Neutrophil (primary cell): ENCODE measurements around the gene CXCL16.

Experiments
- H3K27ac ChIP-seq: fragments of 200-600 bp; sonication (generic); 2 replicates; pipeline ENCODE4 v1.5.1; 2016; ENCODE audit warnings: mild to moderate bottlenecking, moderate library complexity
- H3K27me3 ChIP-seq: fragments of 200-600 bp; sonication (generic); 2 replicates; pipeline ENCODE4 v1.6.0; 2016; ENCODE audit warnings: mild to moderate bottlenecking
- H3K36me3 ChIP-seq: fragments of 200-600 bp; sonication (generic); 2 replicates; pipeline ENCODE4 v1.5.1; 2017
- H3K4me1 ChIP-seq, 2 experiments: fragments of 200-600 bp in 1 of 2; sonication (generic) in 1 of 2; 1 replicate in 1 of 2; 2 replicates in 1 of 2; pipeline versions ENCODE4 v1.5.1 to v1.6.1; 2013 to 2016; ENCODE audit warnings: low read depth in 1 of 2, low read length in 1 of 2, mild to moderate bottlenecking in 1 of 2, moderate library complexity in 1 of 2; ENCODE audit not compliant: control insufficient read depth in 1 of 2, insufficient read depth in 1 of 2
- H3K4me3 ChIP-seq, 2 experiments: fragments of 200-600 bp in 1 of 2; sonication (generic) in 1 of 2; 1 replicate in 1 of 2; 2 replicates in 1 of 2; pipeline ENCODE4 v1.5.1; 2013 to 2016; ENCODE audit warnings: low read depth in 1 of 2, low read length in 1 of 2, mild to moderate bottlenecking in 1 of 2, moderate library complexity in 1 of 2
- H3K9me3 ChIP-seq: fragments of 200-600 bp; sonication (generic); 2 replicates; pipeline ENCODE4 v1.5.1; 2016
- CTCF ChIP-seq: fragments of 200-600 bp; sonication (generic); IDR thresholded peaks from 2 replicates; pipeline ENCODE4 v1.5.1; 2016; ENCODE audit warnings: antibody characterized with exemption

The CXCL16 gene

GRCh38 chr17:4766201-4766600, 26.5 kb upstream of the CXCL16 start:
- no peaks in the 10 kb centered on the region for H3K9me3 ChIP-seq
- H3K27me3 ChIP-seq = peaks cover 4% of the 10 kb centered on the region
- no peaks in the 10 kb centered on the region for H3K36me3 ChIP-seq
- no peak for TF ChIP-seq CTCF
- peaks cover 29 to 31% of the 10 kb centered on the region in 2 experiments for H3K4me1 ChIP-seq
- no peak overlapping the region for H3K4me3 ChIP-seq
- peak overlapping the region; percentile 77 for H3K27ac ChIP-seq

- peaks cover 29 to 31% of the 10 kb centered on the region in 2 experiments for H3K4me1 ChIP-seq
- peaks cover 11% of the 10 kb centered on the region for H3K27me3 ChIP-seq
- no peaks in the 10 kb centered on the region for H3K36me3 ChIP-seq
- no peaks in the 10 kb centered on the region for H3K9me3 ChIP-seq
- no peak overlapping the region for H3K4me3 ChIP-seq
- H3K27ac ChIP-seq = peak overlapping the region; percentile 77
- TF ChIP-seq CTCF = peak; percentile 50
Measured at GRCh38 chr17:4764595-4764994, 24.9 kb upstream of the CXCL16 start.

- no peak overlapping the region for H3K27ac ChIP-seq
- no peak for TF ChIP-seq CTCF
- H3K9me3 ChIP-seq = no peaks in the 10 kb centered on the region
- no peak overlapping the region for H3K4me3 ChIP-seq
- H3K36me3 ChIP-seq = no peaks in the 10 kb centered on the region
- peaks cover 9% of the 10 kb centered on the region in 2 experiments for H3K4me1 ChIP-seq
- peaks cover 44% of the 10 kb centered on the region for H3K27me3 ChIP-seq
Measured at GRCh38 chr17:4759776-4760236, 20.1 kb upstream of the CXCL16 start.

GRCh38 chr17:4753392-4753791, 13.7 kb upstream of the CXCL16 start:
- no peak for TF ChIP-seq CTCF
- Histone ChIP-seq H3K9me3 (no peaks in the 10 kb centered on the region), H3K4me1 (peaks cover 2 to 7% of the 10 kb centered on the region in 2 experiments), H3K27ac (no peak overlapping the region), H3K4me3 (no peak overlapping the region), H3K27me3 (peaks cover 94% of the 10 kb centered on the region), H3K36me3 (no peaks in the 10 kb centered on the region)

- TF ChIP-seq CTCF = no peak
- Histone ChIP-seq H3K27ac (no peak overlapping the region), H3K27me3 (peaks cover 97% of the 10 kb centered on the region)
Measured at GRCh38 chr17:4751932-4752331, 12.2 kb upstream of the CXCL16 start.

GRCh38 chr17:4750606-4751005, 10.9 kb upstream of the CXCL16 start:
- H3K27me3 ChIP-seq = peaks cover 100% of the 10 kb centered on the region

More at GRCh38 chr17:4751932-4752331, 12.2 kb upstream of the CXCL16 start:
- Histone ChIP-seq H3K9me3 (no peaks in the 10 kb centered on the region), H3K4me3 (no peak overlapping the region), H3K36me3 (no peaks in the 10 kb centered on the region), H3K4me1 (peaks cover 9 to 10% of the 10 kb centered on the region in 2 experiments)

More at GRCh38 chr17:4750606-4751005, 10.9 kb upstream of the CXCL16 start:
- no peaks in the 10 kb centered on the region for H3K36me3 ChIP-seq
- no peaks in the 10 kb centered on the region for H3K9me3 ChIP-seq
- no peak overlapping the region for H3K27ac ChIP-seq
- H3K4me3 ChIP-seq = no peak overlapping the region
- peaks cover 9 to 10% of the 10 kb centered on the region in 2 experiments for H3K4me1 ChIP-seq
- no peak for TF ChIP-seq CTCF
